ENCODE data around the gene VIL1. TPM values are rescaled to one million over a fixed set of nuclear protein-coding genes. Genes with fewer than 3 reads are reported as not detected.

The VIL1 gene
- total RNA-seq, 1 donor from 2014 or later = not detected

GRCh38 chr2:218382785-218383184 lies 36.1 kb upstream of the VIL1 start:
- no peak overlapping the region for H3K4me2 ChIP-seq (ENCODE audit: low read length)
- no peaks in the 10 kb centered on the region for H3K9me3 ChIP-seq (ENCODE audit: insufficient read depth, low read depth, low read length)
- no peak overlapping the region for H2AFZ ChIP-seq (ENCODE audit: low read depth, low read length)
- peaks cover 28% of the 10 kb centered on the region for H3K27me3 Mint-ChIP-seq (ENCODE audit: low read depth, unreplicated experiment)
- no peaks in the 10 kb centered on the region for H3K9me3 Mint-ChIP-seq (ENCODE audit: unreplicated experiment)
- no peak overlapping the region for H3K27ac Mint-ChIP-seq (ENCODE audit: unreplicated experiment)
- no peaks in the 10 kb centered on the region for H3K79me2 ChIP-seq (ENCODE audit: insufficient read depth, low read length)
- no peak for DNase-seq (ENCODE audit: low read depth)
- H3K4me1 Mint-ChIP-seq (ENCODE audit: low read depth, unreplicated experiment) = no peaks in the 10 kb centered on the region
- peaks cover 12% of the 10 kb centered on the region for H3K27me3 ChIP-seq (ENCODE audit: insufficient read depth, low read length)
- H3K4me1 ChIP-seq (ENCODE audit: insufficient read depth, low read length) = no peaks in the 10 kb centered on the region
- H3K9ac ChIP-seq (ENCODE audit: low read length) = no peak overlapping the region
- H3K36me3 ChIP-seq (ENCODE audit: insufficient read depth, low read length) = no peaks in the 10 kb centered on the region
- TF ChIP-seq EZH2 (IDR thresholded peaks at IDR 0.05; ENCODE audit: insufficient read depth, low read length) = no peak
- no peak for TF ChIP-seq CTCF (IDR thresholded peaks at IDR 0.05; ENCODE audit: insufficient read depth, low read depth, low read length)
- H3K4me3 Mint-ChIP-seq (ENCODE audit: unreplicated experiment) = no peak overlapping the region
- no peak overlapping the region for H3K27ac ChIP-seq (ENCODE audit: low read depth, low read length)
- H3K36me3 Mint-ChIP-seq (ENCODE audit: low read depth, unreplicated experiment) = no peaks in the 10 kb centered on the region
- FAIRE-seq = no peak
- no peak overlapping the region for H3K4me3 ChIP-seq (ENCODE audit: insufficient read depth, low read depth, low read length)
- no peaks in the 10 kb centered on the region for H4K20me1 ChIP-seq (ENCODE audit: insufficient read depth, low read length)

GRCh38 chr2:218383892-218384519 lies 34.9 kb upstream of the VIL1 start:
- Histone ChIP-seq H3K27me3 (ENCODE audit: insufficient read depth, low read length) (peaks cover 5% of the 10 kb centered on the region), H4K20me1 (ENCODE audit: insufficient read depth, low read length) (no peaks in the 10 kb centered on the region), H3K9me3 (ENCODE audit: insufficient read depth, low read depth, low read length) (no peaks in the 10 kb centered on the region), H3K9ac (ENCODE audit: low read length) (no peak overlapping the region), H3K4me2 (ENCODE audit: low read length) (no peak overlapping the region), H3K4me1 (ENCODE audit: insufficient read depth, low read length) (no peaks in the 10 kb centered on the region), H3K4me3 (ENCODE audit: insufficient read depth, low read depth, low read length) (no peak overlapping the region), H3K36me3 (ENCODE audit: insufficient read depth, low read length) (no peaks in the 10 kb centered on the region), H2AFZ (ENCODE audit: low read depth, low read length) (no peak overlapping the region), H3K79me2 (ENCODE audit: insufficient read depth, low read length) (no peaks in the 10 kb centered on the region), H3K27ac (ENCODE audit: low read depth, low read length) (no peak overlapping the region)
- FAIRE-seq = no peak
- Mint-ChIP-seq H3K9me3 (ENCODE audit: unreplicated experiment) (no peaks in the 10 kb centered on the region), H3K4me3 (ENCODE audit: unreplicated experiment) (no peak overlapping the region), H3K27me3 (ENCODE audit: low read depth, unreplicated experiment) (peaks cover 19% of the 10 kb centered on the region), H3K36me3 (ENCODE audit: low read depth, unreplicated experiment) (no peaks in the 10 kb centered on the region), H3K27ac (ENCODE audit: unreplicated experiment) (no peak overlapping the region), H3K4me1 (ENCODE audit: low read depth, unreplicated experiment) (no peaks in the 10 kb centered on the region)
- no peak for DNase-seq (ENCODE audit: low read depth)
- TF ChIP-seq EZH2 (IDR thresholded peaks at IDR 0.05; ENCODE audit: insufficient read depth, low read length) (no peak), CTCF (IDR thresholded peaks at IDR 0.05; ENCODE audit: insufficient read depth, low read depth, low read length) (no peak)

- FAIRE-seq = no peak
Observed at GRCh38 chr2:218384975-218385374, 33.9 kb upstream of the VIL1 start.

More at GRCh38 chr2:218384975-218385374, 33.9 kb upstream of the VIL1 start:
- Histone ChIP-seq H3K9me3 (ENCODE audit: insufficient read depth, low read depth, low read length) (no peaks in the 10 kb centered on the region), H3K27ac (ENCODE audit: low read depth, low read length) (no peak overlapping the region), H3K79me2 (ENCODE audit: insufficient read depth, low read length) (no peaks in the 10 kb centered on the region), H3K4me1 (ENCODE audit: insufficient read depth, low read length) (no peaks in the 10 kb centered on the region), H3K9ac (ENCODE audit: low read length) (no peak overlapping the region), H2AFZ (ENCODE audit: low read depth, low read length) (no peak overlapping the region), H3K36me3 (ENCODE audit: insufficient read depth, low read length) (no peaks in the 10 kb centered on the region), H3K4me3 (ENCODE audit: insufficient read depth, low read depth, low read length) (no peak overlapping the region), H3K4me2 (ENCODE audit: low read length) (no peak overlapping the region), H3K27me3 (ENCODE audit: insufficient read depth, low read length) (peaks cover 5% of the 10 kb centered on the region), H4K20me1 (ENCODE audit: insufficient read depth, low read length) (no peaks in the 10 kb centered on the region)
- peaks cover 27% of the 10 kb centered on the region for H3K27me3 Mint-ChIP-seq (ENCODE audit: low read depth, unreplicated experiment)
- no peak for DNase-seq (ENCODE audit: low read depth)
- no peaks in the 10 kb centered on the region for H3K36me3 Mint-ChIP-seq (ENCODE audit: low read depth, unreplicated experiment)
- H3K27ac Mint-ChIP-seq (ENCODE audit: unreplicated experiment) = no peak overlapping the region
- no peak overlapping the region for H3K4me3 Mint-ChIP-seq (ENCODE audit: unreplicated experiment)
- TF ChIP-seq CTCF (IDR thresholded peaks at IDR 0.05; ENCODE audit: insufficient read depth, low read depth, low read length) = no peak
- TF ChIP-seq EZH2 (IDR thresholded peaks at IDR 0.05; ENCODE audit: insufficient read depth, low read length) = no peak
- no peaks in the 10 kb centered on the region for H3K9me3 Mint-ChIP-seq (ENCODE audit: unreplicated experiment)
- no peaks in the 10 kb centered on the region for H3K4me1 Mint-ChIP-seq (ENCODE audit: low read depth, unreplicated experiment)

Data from astrocyte (in vitro differentiated cells and primary cell).